MCF 10A (cell line): ENCODE measurements around the gene PROCR. TPM values are rescaled to one million over a fixed set of nuclear protein-coding genes. Genes with fewer than 3 reads are reported as not detected.
"Not testable (repeated sequence)": the region's sequence is repeated elsewhere in the genome, so short reads cannot be mapped to it uniquely, and the experiment has no call there.

ENCODE experiments used
- BruUV-seq: library from RNA; stranded (reverse); fragments of 400-500 nt; replicated peaks from 2 replicates; lab custom pipeline; 2021; lab: Mats Ljungman, UMichigan
- CTCF ChIA-PET: fragments of 300-600 bp; sonication (Branson Sonifier 250); formaldehyde crosslinking; extraction: SDS; loops from one replicate; lab custom pipeline; 2021; ENCODE audit warnings: antibody characterized with exemption, inconsistent platforms; lab: Yijun Ruan, JAX
- POLR2A ChIA-PET: fragments of 300-600, 350-650 bp; sonication (Branson Sonifier 250); formaldehyde crosslinking; extraction: SDS; loops from one replicate; lab custom pipeline; 2020; ENCODE audit warnings: antibody characterized with exemption, inconsistent platforms; lab: Yijun Ruan, JAX
- DNase-seq: peaks from one replicate; pipeline ENCODE4 v3.0.0-alpha.2; 2018; ENCODE audit not compliant: unreplicated experiment
- H3K27ac Mint-ChIP-seq: one replicate; pipeline ENCODE4 v1.8.0; 2022; ENCODE audit warnings: mild to moderate bottlenecking, low read depth, mixed read lengths; ENCODE audit not compliant: unreplicated experiment
- H3K27me3 Mint-ChIP-seq: one replicate; pipeline ENCODE4 v1.8.0; 2022; ENCODE audit warnings: mixed read lengths; ENCODE audit not compliant: insufficient read depth, unreplicated experiment
- H3K36me3 Mint-ChIP-seq: one replicate; pipeline ENCODE4 v1.8.0; 2022; ENCODE audit warnings: mild to moderate bottlenecking, moderate library complexity, mixed read lengths; ENCODE audit not compliant: insufficient read depth, unreplicated experiment
- H3K4me1 Mint-ChIP-seq: one replicate; pipeline ENCODE4 v1.8.0; 2022; ENCODE audit warnings: mixed read lengths; ENCODE audit not compliant: insufficient read depth, unreplicated experiment
- H3K4me3 Mint-ChIP-seq: one replicate; pipeline ENCODE4 v1.8.0; 2022; ENCODE audit warnings: mild to moderate bottlenecking, moderate library complexity, mixed read lengths; ENCODE audit not compliant: unreplicated experiment
- H3K9me3 Mint-ChIP-seq: one replicate; pipeline ENCODE4 v1.8.0; 2022; ENCODE audit warnings: mixed read lengths; ENCODE audit not compliant: unreplicated experiment
- intact Hi-C: fragments of 100-400 bp; cut with micrococcal nuclease; formaldehyde crosslinking; loops from 2 replicates; pipeline ENCODE4 v1.14.1; 2022
- total RNA-seq: library from RNA; stranded (reverse); gene quantifications from 2 replicates; pipeline ENCODE4 v1.2.3, GENCODE V29; 2022
- TF ChIP-seq, protein P1 (sequence below): fragments of 200-600 bp; IDR thresholded peaks from one replicate; pipeline ENCODE4 v1.8.0; 2022; ENCODE audit warnings: antibody characterized with exemption, mild to moderate bottlenecking; ENCODE audit not compliant: unreplicated experiment

The PROCR gene
- total RNA-seq, 1 experiment from 2014 or later, result 34.6 TPM

DNA sequence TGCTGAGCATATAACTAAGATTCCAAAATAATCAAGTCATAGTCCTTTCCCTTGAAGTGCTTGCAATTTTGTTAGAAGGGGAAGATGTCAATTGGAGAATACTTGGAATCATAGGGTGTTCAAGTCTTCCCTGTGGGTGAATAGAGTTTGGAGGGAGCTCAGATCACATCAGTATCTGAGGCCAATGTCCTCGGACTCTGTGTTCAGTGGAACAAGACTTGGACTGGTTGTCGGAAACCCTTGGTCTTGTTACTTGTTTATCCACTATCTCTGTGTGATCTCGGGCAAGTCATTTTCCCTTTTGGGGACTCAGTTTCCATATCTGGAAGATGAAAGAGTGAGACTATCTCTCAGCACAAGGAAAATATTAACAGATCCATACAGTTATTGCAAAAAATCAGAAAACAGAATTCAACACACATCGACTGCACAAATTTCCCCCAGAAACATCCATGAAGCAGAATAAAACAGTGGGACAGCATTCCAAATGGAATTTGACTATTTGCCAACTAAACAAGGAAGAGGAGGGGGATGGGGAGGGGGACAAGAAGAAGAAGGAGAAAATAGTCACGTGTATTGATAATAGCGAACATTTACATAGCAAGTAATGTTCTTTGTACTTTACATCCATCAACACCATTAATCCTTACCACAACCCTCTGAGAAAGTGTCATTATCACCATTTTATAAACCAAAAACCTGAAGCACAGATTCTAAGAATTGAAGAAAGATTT is 20.9 kb upstream of the PROCR start:
- Mint-ChIP-seq H3K27ac (no peak overlapping the region), H3K27me3 (no peaks in the 10 kb centered on the region), H3K9me3 (no peaks in the 10 kb centered on the region), H3K4me1 (peaks cover 4% of the 10 kb centered on the region), H3K4me3 (no peak overlapping the region), H3K36me3 (peaks cover 6% of the 10 kb centered on the region)
- ChIA-PET POLR2A (interaction anchor here (0.7 kb wide), 1 partner anchor 235 kb away, joined by 3 read pairs; no protein-coding TSS in a partner anchor), CTCF (no interaction called here)
- BruUV-seq, result no TSS peak
- no peak for DNase-seq
- intact Hi-C loops, result no loop called here
- TF ChIP-seq, protein P1, sequence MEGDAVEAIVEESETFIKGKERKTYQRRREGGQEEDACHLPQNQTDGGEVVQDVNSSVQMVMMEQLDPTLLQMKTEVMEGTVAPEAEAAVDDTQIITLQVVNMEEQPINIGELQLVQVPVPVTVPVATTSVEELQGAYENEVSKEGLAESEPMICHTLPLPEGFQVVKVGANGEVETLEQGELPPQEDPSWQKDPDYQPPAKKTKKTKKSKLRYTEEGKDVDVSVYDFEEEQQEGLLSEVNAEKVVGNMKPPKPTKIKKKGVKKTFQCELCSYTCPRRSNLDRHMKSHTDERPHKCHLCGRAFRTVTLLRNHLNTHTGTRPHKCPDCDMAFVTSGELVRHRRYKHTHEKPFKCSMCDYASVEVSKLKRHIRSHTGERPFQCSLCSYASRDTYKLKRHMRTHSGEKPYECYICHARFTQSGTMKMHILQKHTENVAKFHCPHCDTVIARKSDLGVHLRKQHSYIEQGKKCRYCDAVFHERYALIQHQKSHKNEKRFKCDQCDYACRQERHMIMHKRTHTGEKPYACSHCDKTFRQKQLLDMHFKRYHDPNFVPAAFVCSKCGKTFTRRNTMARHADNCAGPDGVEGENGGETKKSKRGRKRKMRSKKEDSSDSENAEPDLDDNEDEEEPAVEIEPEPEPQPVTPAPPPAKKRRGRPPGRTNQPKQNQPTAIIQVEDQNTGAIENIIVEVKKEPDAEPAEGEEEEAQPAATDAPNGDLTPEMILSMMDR, result no peak

DNA sequence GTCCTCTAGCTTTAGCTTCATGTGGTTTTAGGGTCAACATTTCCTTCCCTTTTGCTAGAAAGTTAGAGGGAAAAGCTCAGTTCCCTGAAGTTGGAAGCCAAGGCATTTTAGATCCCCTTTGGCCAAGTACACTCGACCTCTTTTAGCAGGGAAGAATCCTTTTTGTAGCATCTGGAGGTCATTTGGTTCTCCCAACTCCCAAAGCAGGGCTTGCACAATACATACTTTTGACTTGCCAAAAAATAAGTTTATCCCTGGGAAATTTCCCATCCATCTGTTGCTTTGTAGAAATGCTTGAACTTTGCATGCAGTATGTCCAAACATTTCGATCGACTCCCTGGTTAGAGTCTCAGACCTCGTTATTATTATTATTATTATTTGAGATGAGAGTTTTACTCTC is 20.1 kb upstream of the PROCR start:
- Mint-ChIP-seq H3K27ac (no peak overlapping the region), H3K27me3 (no peaks in the 10 kb centered on the region), H3K4me3 (no peak overlapping the region), H3K4me1 (no peaks in the 10 kb centered on the region), H3K9me3 (no peaks in the 10 kb centered on the region), H3K36me3 (peaks cover 6% of the 10 kb centered on the region)
- ChIA-PET CTCF (interaction anchor here (1.1 kb wide), 1 partner anchor 118 kb away, joined by 3 read pairs; no protein-coding TSS in a partner anchor), POLR2A (no interaction called here)
- intact Hi-C loops, result no loop called here
- TF ChIP-seq, protein P1, result no peak
- DNase-seq, result no peak
- BruUV-seq, result no TSS peak

DNA sequence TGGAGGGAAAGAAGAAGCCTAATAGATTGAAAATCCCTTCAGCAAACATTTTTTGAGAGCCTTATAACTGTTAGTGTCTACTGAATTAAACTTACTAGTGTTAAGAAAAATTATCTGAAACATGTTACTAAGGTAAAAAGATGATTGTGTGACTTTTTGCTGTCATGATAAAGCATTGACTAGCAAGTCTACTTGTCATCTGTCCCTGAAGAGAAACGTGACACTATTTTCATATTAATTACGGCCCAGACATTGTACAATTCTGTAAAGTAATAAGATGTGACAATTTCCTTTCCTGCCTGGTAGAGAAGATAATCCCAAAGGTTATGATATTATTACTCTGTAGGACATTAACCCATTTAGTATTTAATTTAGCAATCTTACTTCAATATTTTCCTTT is 15.9 kb upstream of the PROCR start:
- ChIA-PET POLR2A (interaction anchor here (0.6 to 0.8 kb wide), 2 partner anchors 9 to 45 kb away, joined by 3 to 4 read pairs; no protein-coding TSS in a partner anchor), CTCF (no interaction called here)
- H3K4me3 Mint-ChIP-seq, result no peak overlapping the region
- DNase-seq, result no peak
- H3K36me3 Mint-ChIP-seq, result no peaks in the 10 kb centered on the region
- TF ChIP-seq, protein P1, result no peak
- H3K27me3 Mint-ChIP-seq, result no peaks in the 10 kb centered on the region
- BruUV-seq, result no TSS peak
- H3K4me1 Mint-ChIP-seq, result no peaks in the 10 kb centered on the region
- H3K27ac Mint-ChIP-seq, result no peak overlapping the region
- H3K9me3 Mint-ChIP-seq, result no peaks in the 10 kb centered on the region
- intact Hi-C loops, result no loop called here

DNA sequence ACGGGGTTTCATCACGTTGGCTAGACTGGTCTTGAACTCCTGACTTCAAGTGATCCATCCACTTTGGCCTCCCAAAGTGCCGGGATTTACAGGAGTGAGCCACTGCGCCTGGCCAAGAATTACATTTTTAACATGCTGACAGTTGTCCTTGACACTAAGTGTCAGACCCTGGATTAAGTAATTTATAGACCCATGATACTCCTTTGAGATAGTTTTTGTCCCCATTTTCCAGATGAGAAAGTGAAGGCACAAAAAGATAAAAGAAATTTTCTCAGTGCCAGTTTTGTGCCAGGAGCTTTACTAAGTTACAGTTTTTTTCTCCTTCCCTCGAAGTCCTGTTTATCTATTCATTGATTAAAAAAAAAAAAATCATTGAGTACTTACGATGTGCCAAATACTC is 14.9 kb upstream of the PROCR start:
- H3K4me3 Mint-ChIP-seq, result no peak overlapping the region
- CTCF ChIA-PET, result interaction anchor here (0.6 to 1.4 kb wide), 2 partner anchors 12 to 55 kb away, joined by 3 read pairs; no protein-coding TSS in a partner anchor
- intact Hi-C loops, result no loop called here
- no peaks in the 10 kb centered on the region for H3K27me3 Mint-ChIP-seq
- H3K27ac Mint-ChIP-seq, result no peak overlapping the region
- no peak for DNase-seq
- H3K4me1 Mint-ChIP-seq, result no peaks in the 10 kb centered on the region
- POLR2A ChIA-PET, result interaction anchor here (0.7 kb wide), 1 partner anchor 10 kb away, joined by 5 read pairs; no protein-coding TSS in a partner anchor
- no peaks in the 10 kb centered on the region for H3K36me3 Mint-ChIP-seq
- H3K9me3 Mint-ChIP-seq, result no peaks in the 10 kb centered on the region
- no TSS peak for BruUV-seq
- TF ChIP-seq, protein P1, result no peak

DNA sequence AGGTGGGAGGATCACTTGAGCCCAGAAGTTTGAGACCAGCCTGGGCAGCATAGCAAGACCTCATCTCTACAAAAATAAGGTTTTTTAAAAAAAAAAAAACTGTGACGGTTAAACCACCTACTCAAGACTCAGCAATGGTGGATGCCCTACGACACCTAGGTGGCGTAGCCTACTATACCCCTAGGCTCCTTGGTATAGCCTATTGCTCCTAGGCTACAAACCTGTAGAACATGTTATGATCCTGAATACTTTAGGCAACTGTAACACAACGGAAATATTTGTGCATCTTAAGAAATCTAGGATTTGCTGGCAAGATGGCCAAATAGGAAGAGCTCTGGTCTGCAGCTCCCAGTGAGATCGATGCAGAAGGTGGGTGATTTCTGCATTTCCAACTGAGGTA is 11.5 kb upstream of the PROCR start:
- BruUV-seq, H3K9me3 Mint-ChIP-seq, H3K36me3 Mint-ChIP-seq, CTCF ChIA-PET, DNase-seq, H3K27ac Mint-ChIP-seq, H3K4me1 Mint-ChIP-seq, H3K4me3 Mint-ChIP-seq, intact Hi-C loops: not testable (repeated sequence)
- peaks cover 11% of the 10 kb centered on the region for H3K27me3 Mint-ChIP-seq
- POLR2A ChIA-PET, result interaction anchor here (0.9 to 1.6 kb wide), 2 partner anchors 11 to 13 kb away, joined by 3 read pairs; no protein-coding TSS in a partner anchor

DNA sequence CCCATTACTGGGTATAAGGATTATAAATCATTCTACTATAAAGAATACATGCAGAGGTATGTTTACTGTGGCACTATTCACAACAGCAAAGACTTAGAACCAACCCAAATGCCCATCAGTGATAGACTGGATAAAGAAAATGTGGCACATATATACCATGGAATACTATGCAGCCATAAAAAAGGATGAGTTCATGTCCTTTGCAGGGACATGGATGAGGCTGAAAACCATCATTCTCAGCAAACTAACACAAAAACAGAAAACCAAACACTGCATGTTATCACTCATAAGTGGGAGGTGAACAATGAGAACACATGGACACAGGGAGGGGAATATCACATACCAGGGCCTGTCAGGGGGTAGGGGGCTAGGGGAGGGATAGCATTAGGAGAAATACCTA is 7.3 kb upstream of the PROCR start:
- H3K27ac Mint-ChIP-seq, DNase-seq, BruUV-seq, H3K36me3 Mint-ChIP-seq, H3K9me3 Mint-ChIP-seq, intact Hi-C loops, H3K4me1 Mint-ChIP-seq, H3K4me3 Mint-ChIP-seq, CTCF ChIA-PET: not testable (repeated sequence)
- POLR2A ChIA-PET, result interaction anchor here (0.6 to 1.5 kb wide), 3 partner anchors 17 to 258 kb away, joined by 3 to 12 read pairs (median 3); partner anchors contain the start of gene EDEM2
- peaks cover 11% of the 10 kb centered on the region for H3K27me3 Mint-ChIP-seq
